Stomach smooth muscle (tissue), 2 donors: ENCODE measurements around the gene SERPINB7.

ENCODE experiments used
- H3K27ac ChIP-seq: one replicate; pipeline ENCODE4 v1.7.0; 2013; ENCODE audit warnings: mild to moderate bottlenecking, low read length, inconsistent platforms
- H3K27me3 ChIP-seq, 2 donors: one replicate each; pipeline ENCODE4 v1.7.0; 2013; ENCODE audit warnings: low read length in 2 of 2; ENCODE audit not compliant: insufficient read depth in 2 of 2, control insufficient read depth in 1 of 2
- H3K36me3 ChIP-seq, 2 donors: one replicate each; pipeline ENCODE4 v1.7.0; 2013; ENCODE audit warnings: low read length in 2 of 2; ENCODE audit not compliant: control insufficient read depth in 2 of 2, insufficient read depth in 2 of 2
- H3K4me1 ChIP-seq: one replicate; pipeline ENCODE4 v1.7.0; 2013; ENCODE audit warnings: low read length; ENCODE audit not compliant: control insufficient read depth, insufficient read depth
- H3K4me3 ChIP-seq, 2 donors: one replicate each; pipeline ENCODE4 v1.7.0; 2013; ENCODE audit warnings: low read length in 2 of 2
- H3K9ac ChIP-seq, 2 donors: one replicate each; pipeline ENCODE4 v1.7.0; 2013; ENCODE audit warnings: low read length in 2 of 2, mild to moderate bottlenecking in 1 of 2
- H3K9me3 ChIP-seq, 2 donors: one replicate each; pipeline ENCODE4 v1.7.0; 2013; ENCODE audit warnings: low read length in 2 of 2; ENCODE audit not compliant: control insufficient read depth in 2 of 2
- donor health status: healthy.
- donor health status: Pancreatic carcinoma.

The SERPINB7 gene

DNA sequence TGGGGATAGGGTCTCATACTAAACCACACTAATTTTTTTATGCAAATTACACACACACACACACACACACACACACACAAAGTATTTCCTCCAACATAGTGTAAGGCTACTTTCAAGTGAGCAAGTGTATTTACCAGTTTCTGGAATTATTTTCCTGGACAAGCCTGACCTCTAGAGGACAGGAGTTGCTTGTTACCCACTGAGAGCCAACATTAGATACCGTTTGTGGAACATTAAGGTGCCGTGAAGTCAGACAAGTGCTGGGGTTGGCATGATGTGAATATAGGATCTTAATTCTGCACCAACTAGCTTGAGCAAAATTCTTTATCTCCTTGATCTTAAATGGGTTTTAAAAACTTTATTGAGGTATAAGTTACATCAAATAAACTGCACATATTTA is 72.9 kb downstream of the SERPINB7 start:
- Histone ChIP-seq H3K4me1 (no peaks in the 10 kb centered on the region), H3K4me3 (no peak overlapping the region), H3K27me3 (no peaks in the 10 kb centered on the region), H3K9ac (no peak overlapping the region), H3K36me3 (no peaks in the 10 kb centered on the region), H3K9me3 (no peaks in the 10 kb centered on the region), H3K27ac (no peak overlapping the region)

DNA sequence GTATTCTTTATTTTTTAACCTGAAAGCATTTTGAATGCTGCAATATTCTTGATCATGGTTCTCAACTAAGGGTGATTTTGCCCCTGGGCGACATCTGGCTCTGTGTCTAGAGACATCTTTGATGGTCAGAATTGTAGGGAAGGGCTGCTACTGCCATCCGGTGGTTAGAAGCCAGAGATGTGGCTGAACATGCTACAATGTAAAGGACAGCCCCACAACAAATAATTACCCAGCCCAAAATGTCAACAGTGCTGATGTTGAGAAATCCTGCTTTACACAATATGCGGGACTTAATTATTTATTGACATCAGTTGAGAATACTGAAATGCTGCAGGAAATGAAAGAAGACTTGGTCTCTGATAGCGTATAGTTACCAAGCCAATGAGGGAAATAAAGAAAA is 74.8 kb downstream of the SERPINB7 start:
- no peaks in the 10 kb centered on the region for H3K4me1 ChIP-seq
- no peaks in the 10 kb centered on the region for H3K27me3 ChIP-seq
- H3K27ac ChIP-seq = no peak overlapping the region
- H3K9me3 ChIP-seq = no peaks in the 10 kb centered on the region
- no peak overlapping the region for H3K4me3 ChIP-seq
- H3K36me3 ChIP-seq = no peaks in the 10 kb centered on the region
- H3K9ac ChIP-seq = no peak overlapping the region

DNA sequence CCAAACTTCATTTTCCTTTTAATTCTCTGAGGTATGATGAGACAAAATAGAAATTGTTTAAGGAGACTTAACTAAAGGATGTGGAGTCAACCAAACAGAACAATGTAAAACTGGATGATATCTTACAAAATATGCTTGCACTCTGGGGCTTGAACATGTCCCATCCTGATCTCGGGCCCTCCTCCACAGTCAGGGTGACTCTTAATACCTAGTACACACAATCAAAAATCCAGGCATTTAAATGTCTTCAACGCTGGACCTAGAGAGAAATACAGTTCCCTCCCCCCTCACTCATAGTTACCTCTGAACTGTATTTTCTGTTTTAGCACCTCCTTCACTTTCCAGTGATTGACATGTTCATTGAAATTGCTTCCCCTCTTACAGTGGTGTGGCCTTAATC is 75.4 kb downstream of the SERPINB7 start:
- Histone ChIP-seq H3K36me3 (no peaks in the 10 kb centered on the region), H3K4me3 (no peak overlapping the region), H3K9ac (no peak overlapping the region), H3K27me3 (no peaks in the 10 kb centered on the region), H3K4me1 (no peaks in the 10 kb centered on the region), H3K27ac (no peak overlapping the region), H3K9me3 (no peaks in the 10 kb centered on the region)
